22Rv1 (cell line): ENCODE results near the gene SPCS1.

ENCODE experiments used
- ZFX ChIP-seq: fragments of 450-650 bp; IDR thresholded peaks from 2 replicates; pipeline ENCODE4 v1.6.1; 2017; ENCODE audit warnings: antibody characterized with exemption, borderline replicate concordance
- TF ChIP-seq, protein P1 (sequence below): fragments of 450-650 bp; IDR thresholded peaks from 2 replicates; pipeline ENCODE4 v1.5.1; 2017; ENCODE audit warnings: mild to moderate bottlenecking

DNA sequence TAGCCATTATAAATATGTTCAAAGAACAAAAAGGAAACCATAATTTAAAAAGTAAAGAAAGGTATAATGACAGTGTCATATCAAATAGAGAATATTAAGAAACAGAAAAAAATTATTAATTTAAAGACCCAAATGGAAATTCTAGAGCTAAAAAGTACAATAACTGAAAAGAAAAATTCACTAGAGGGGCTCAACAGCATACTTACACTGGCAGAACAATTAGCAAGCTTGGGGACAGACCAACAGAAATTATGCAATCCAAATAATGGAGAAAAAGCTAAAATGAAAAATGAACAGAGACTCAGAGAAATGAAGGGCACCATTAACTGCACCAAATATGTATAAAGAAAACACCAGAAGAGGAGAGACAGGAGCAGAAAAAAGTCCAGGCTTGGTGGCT, 13.7 kb downstream of the SPCS1 start:
- TF ChIP-seq, protein P1, sequence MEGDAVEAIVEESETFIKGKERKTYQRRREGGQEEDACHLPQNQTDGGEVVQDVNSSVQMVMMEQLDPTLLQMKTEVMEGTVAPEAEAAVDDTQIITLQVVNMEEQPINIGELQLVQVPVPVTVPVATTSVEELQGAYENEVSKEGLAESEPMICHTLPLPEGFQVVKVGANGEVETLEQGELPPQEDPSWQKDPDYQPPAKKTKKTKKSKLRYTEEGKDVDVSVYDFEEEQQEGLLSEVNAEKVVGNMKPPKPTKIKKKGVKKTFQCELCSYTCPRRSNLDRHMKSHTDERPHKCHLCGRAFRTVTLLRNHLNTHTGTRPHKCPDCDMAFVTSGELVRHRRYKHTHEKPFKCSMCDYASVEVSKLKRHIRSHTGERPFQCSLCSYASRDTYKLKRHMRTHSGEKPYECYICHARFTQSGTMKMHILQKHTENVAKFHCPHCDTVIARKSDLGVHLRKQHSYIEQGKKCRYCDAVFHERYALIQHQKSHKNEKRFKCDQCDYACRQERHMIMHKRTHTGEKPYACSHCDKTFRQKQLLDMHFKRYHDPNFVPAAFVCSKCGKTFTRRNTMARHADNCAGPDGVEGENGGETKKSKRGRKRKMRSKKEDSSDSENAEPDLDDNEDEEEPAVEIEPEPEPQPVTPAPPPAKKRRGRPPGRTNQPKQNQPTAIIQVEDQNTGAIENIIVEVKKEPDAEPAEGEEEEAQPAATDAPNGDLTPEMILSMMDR, result no peak
- TF ChIP-seq ZFX, result no peak
